G401 (cell line): ENCODE measurements around the gene ZNF354C. TPM values are rescaled to one million over a fixed set of nuclear protein-coding genes. Genes with fewer than 3 reads are reported as not detected.

Source experiments
- DNase-seq: peaks from one replicate; pipeline ENCODE4 v3.0.0-alpha.2; 2015; ENCODE audit warnings: low spot score
- in situ Hi-C: cut with HindIII; loops from 2 replicates; pipeline ENCODE4 v1.10.0; 2016; ENCODE audit warnings: low sequenced_read_pairs, mixed read lengths
- total RNA-seq: library from RNA; depleted of rRNA; stranded (reverse); fragments of >200 nt; shearing (Covaris generic); gene quantifications from 2 replicates; pipeline ENCODE4 v1.2.3, GENCODE V29; 2014

Gene ZNF354C
- total RNA-seq, 1 experiment from 2014 or later: 0.24 TPM

GRCh38 chr5:179112469-179113142, 52.4 kb downstream of the ZNF354C start:
- in situ Hi-C loops: no loop called here
- no peak for DNase-seq

GRCh38 chr5:179113143-179113530, 53.0 kb downstream of the ZNF354C start:
- DNase-seq: no peak
- in situ Hi-C loops: no loop called here

GRCh38 chr5:179113945-179114641, 53.9 kb downstream of the ZNF354C start:
- in situ Hi-C loops: no loop called here
- DNase-seq: no peak

GRCh38 chr5:179114756-179115155, 54.6 kb downstream of the ZNF354C start:
- DNase-seq: no peak
- in situ Hi-C loops: no loop called here

GRCh38 chr5:179115307-179115706, 55.1 kb downstream of the ZNF354C start:
- in situ Hi-C loops: no loop called here
- no peak for DNase-seq

- in situ Hi-C loops: no loop called here
- no peak for DNase-seq
These were observed 55.8 kb downstream of the ZNF354C start for GRCh38 chr5:179115845-179116524.

GRCh38 chr5:179118338-179118737, 58.2 kb downstream of the ZNF354C start:
- no peak for DNase-seq
- in situ Hi-C loops: no loop called here

- DNase-seq: no peak
- in situ Hi-C loops: no loop called here
These were observed 58.7 kb downstream of the ZNF354C start for GRCh38 chr5:179118756-179119414.

- in situ Hi-C loops: no loop called here
- DNase-seq: no peak
These were observed 59.4 kb downstream of the ZNF354C start for GRCh38 chr5:179119415-179120170.

- no peak for DNase-seq
- in situ Hi-C loops: no loop called here
These were observed 60.3 kb downstream of the ZNF354C start for GRCh38 chr5:179120421-179120861.

- in situ Hi-C loops: no loop called here
- no peak for DNase-seq
These were observed 60.9 kb downstream of the ZNF354C start for GRCh38 chr5:179120951-179121666.

GRCh38 chr5:179121667-179122111, 61.5 kb downstream of the ZNF354C start:
- no peak for DNase-seq
- in situ Hi-C loops: no loop called here

GRCh38 chr5:179122411-179123108, 62.4 kb downstream of the ZNF354C start:
- no peak for DNase-seq
- in situ Hi-C loops: no loop called here

GRCh38 chr5:179123109-179123426, 62.9 kb downstream of the ZNF354C start:
- no peak for DNase-seq
- in situ Hi-C loops: no loop called here

GRCh38 chr5:179123491-179124272, 63.5 kb downstream of the ZNF354C start:
- DNase-seq: no peak
- in situ Hi-C loops: no loop called here

- DNase-seq: no peak
- in situ Hi-C loops: no loop called here
These were observed 64.2 kb downstream of the ZNF354C start for GRCh38 chr5:179124273-179124852.
